Thyroid gland (tissue), 4 donors: ENCODE data around the gene ZFYVE21.

Experiments
- POLR2A ChIP-seq, 2 donors: fragments of 450-650 bp; IDR thresholded peaks; one replicate each; pipeline ENCODE4 v1.6.1; 2017; ENCODE audit warnings: antibody characterized with exemption in 2 of 2, mild to moderate bottlenecking in 2 of 2, moderate library complexity in 1 of 2
- TF ChIP-seq, protein P1 (sequence below), 6 experiments: fragments of 200-600 bp in 3 of 6; fragments of 450-650 bp in 3 of 6; sonication (generic) in 3 of 6; IDR thresholded peaks; one replicate each; pipeline ENCODE4 v1.5.1; 2016 to 2019; ENCODE audit warnings: antibody characterized with exemption in 6 of 6, mild to moderate bottlenecking in 2 of 6, inconsistent platforms in 1 of 6, moderate library complexity in 1 of 6

DNA sequence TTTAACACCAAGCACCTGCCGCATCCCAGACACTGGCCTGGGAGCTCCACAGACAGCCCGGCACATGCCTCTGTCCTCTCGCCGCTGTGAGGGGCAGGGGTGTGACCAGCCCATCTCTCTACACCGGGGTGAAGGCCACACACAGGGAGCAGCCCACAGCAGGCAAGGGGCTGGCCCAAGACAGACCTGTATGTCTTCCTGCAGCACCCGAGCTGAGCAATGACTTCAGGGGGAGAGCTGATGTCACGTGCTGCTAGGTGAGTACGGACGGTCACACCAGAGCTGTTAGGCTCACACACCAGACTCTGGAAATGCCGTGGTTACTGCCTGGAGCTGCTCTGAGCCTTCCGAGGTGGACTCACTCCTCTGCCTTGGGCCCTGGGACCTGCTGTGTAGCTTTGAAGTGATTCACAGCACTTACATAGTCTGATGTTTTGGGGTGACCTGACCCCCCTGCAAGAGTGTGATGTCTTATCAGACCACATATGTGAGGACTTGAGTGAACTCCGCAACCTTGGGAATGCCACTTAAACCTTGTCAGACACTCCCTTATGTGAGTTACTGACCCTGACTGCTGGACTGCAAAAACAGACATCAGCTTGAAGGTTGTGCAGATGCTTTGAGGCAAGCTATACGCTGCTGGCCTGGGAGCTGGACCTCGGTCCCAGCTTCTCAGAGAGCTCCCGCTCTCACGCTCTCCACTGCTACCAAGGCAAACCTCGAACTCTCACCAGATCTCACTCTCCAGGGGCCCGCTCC is 2.1 kb upstream of the ZFYVE21 start:
- TF ChIP-seq, protein P1, sequence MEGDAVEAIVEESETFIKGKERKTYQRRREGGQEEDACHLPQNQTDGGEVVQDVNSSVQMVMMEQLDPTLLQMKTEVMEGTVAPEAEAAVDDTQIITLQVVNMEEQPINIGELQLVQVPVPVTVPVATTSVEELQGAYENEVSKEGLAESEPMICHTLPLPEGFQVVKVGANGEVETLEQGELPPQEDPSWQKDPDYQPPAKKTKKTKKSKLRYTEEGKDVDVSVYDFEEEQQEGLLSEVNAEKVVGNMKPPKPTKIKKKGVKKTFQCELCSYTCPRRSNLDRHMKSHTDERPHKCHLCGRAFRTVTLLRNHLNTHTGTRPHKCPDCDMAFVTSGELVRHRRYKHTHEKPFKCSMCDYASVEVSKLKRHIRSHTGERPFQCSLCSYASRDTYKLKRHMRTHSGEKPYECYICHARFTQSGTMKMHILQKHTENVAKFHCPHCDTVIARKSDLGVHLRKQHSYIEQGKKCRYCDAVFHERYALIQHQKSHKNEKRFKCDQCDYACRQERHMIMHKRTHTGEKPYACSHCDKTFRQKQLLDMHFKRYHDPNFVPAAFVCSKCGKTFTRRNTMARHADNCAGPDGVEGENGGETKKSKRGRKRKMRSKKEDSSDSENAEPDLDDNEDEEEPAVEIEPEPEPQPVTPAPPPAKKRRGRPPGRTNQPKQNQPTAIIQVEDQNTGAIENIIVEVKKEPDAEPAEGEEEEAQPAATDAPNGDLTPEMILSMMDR (IDR thresholded peaks at IDR 0.05), result no peak
- TF ChIP-seq POLR2A (IDR thresholded peaks at IDR 0.05), result no peak
